Measurements from ENCODE around the gene DNAH9. TPM values are rescaled to one million over a fixed set of nuclear protein-coding genes. Genes with fewer than 3 reads are reported as not detected.

DNAH9 gene
- total and polyA plus RNA-seq, 2 donors (not counting 1 experiment from before 2014, with no cell fraction given): not detected

DNA sequence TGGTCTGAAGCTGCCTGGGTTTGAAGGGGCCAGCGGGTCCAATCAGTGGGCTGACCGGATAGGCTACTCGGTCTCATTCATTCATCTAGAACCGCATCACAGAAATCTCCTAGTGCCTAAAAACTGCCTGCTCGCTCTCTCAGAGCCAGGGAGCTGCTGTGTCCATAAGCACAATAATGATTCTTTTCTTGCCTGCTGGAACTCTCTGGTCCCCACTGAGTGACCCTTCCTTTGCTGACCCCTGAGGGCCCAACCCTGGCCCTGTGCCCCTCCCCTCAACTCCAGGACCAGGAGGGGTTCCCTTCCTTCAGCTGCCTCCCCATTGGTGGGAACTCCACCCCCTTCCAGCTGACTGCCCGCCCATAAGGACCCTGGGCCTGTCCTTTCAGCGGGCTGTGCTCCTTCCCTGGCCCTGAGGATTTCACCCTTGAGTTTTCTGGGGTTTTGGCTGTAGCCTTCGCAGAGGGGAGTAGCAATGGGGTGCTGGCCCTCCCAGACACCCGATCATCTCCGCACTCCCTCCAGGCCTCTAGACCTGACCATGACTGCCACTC, 39.5 kb upstream of the DNAH9 start:
- Histone ChIP-seq H3K36me3 (replicated peaks in 1 of 2; ENCODE audit: control extremely low read depth in 1 of 2, control insufficient read depth in 1 of 2, extremely low read depth in 1 of 2, insufficient read depth in 2 of 2, low read length in 1 of 2) (no peaks in the 10 kb centered on the region), H4K20me1 (ENCODE audit: control insufficient read depth, insufficient read depth, low read length, poor library complexity, severe bottlenecking) (no peaks in the 10 kb centered on the region), H3K4me1 (ENCODE audit: control insufficient read depth in 2 of 2, insufficient read depth in 2 of 2, low read length in 2 of 2) (no peaks in the 10 kb centered on the region), H3K27ac (ENCODE audit: low read length in 2 of 2) (no peak overlapping the region), H3K9me3 (ENCODE audit: control extremely low read depth in 1 of 3, control insufficient read depth in 2 of 3, insufficient read depth in 1 of 3, low read length in 2 of 3) (peaks cover 0 to 44% (median 0%) of the 10 kb centered on the region in 3 donors), H3K9ac (ENCODE audit: low read length) (no peak overlapping the region), H2AFZ (ENCODE audit: insufficient read depth, low read depth, low read length, poor library complexity, severe bottlenecking) (no peak overlapping the region), H3K27me3 (replicated peaks in 1 of 4; ENCODE audit: control extremely low read depth in 1 of 4, control insufficient read depth in 3 of 4, insufficient read depth in 4 of 4, low read length in 3 of 4) (no peaks in the 10 kb centered on the region), H3K79me2 (ENCODE audit: control insufficient read depth, insufficient read depth, low read length) (no peaks in the 10 kb centered on the region), H3K4me3 (ENCODE audit: control extremely low read depth in 1 of 5, extremely low read depth in 1 of 5, insufficient read depth in 1 of 5, low read depth in 2 of 5, low read length in 4 of 5) (no peak overlapping the region), H3K4me2 (replicated peaks; ENCODE audit: low read depth, low read length, poor library complexity, severe bottlenecking) (no peak overlapping the region)
- TF ChIP-seq CTCF (IDR thresholded peaks at IDR 0.05) (no peak), EZH2 (IDR thresholded peaks at IDR 0.05; ENCODE audit: borderline replicate concordance, insufficient read depth, low read depth, low read length, poor library complexity, severe bottlenecking) (no peak)
- H3K27ac Mint-ChIP-seq: no peak overlapping the region
- POLR2A ChIA-PET: no interaction called here
- peaks cover 2% of the 10 kb centered on the region for H3K9me3 Mint-ChIP-seq (ENCODE audit: insufficient read depth)
- H3K27me3 Mint-ChIP-seq: no peaks in the 10 kb centered on the region
- H3K4me1 Mint-ChIP-seq: no peaks in the 10 kb centered on the region
- ATAC-seq (ENCODE audit: low read depth): no peak
- CTCF ChIA-PET: no interaction called here
- intact Hi-C loops (cut with micrococcal nuclease): no loop called here
- no peak overlapping the region for H3K4me3 Mint-ChIP-seq
- no peak for DNase-seq
- WGBS (ENCODE audit: insufficient coverage): 91% methylated on average over 9 of the region's 10 CpGs

DNA sequence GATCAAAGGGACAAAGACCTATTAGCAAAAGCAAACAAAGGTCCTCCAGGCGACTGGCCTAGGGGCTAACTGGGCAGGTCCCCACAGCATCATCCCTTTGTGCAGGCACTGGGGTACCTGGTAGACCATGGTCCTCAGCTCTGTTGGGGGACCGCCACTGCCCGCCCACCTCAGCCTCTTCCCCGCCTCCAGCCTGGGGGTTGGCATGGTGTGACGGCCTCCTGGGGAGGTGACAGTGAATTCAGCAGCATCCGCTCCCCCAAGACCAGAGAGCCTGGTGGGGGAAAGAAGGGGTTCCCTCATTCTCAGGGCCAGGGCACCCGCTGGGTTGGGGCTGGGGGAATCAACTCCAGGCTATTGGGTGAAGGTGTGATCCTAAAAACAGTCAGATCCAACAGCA, 38.7 kb upstream of the DNAH9 start:
- intact Hi-C loops (cut with micrococcal nuclease): no loop called here
- no peak overlapping the region for H3K9ac ChIP-seq (ENCODE audit: low read length)
- H3K9me3 Mint-ChIP-seq (ENCODE audit: insufficient read depth): peaks cover 2% of the 10 kb centered on the region
- H3K4me3 ChIP-seq (ENCODE audit: control extremely low read depth in 1 of 5, extremely low read depth in 1 of 5, insufficient read depth in 1 of 5, low read depth in 2 of 5, low read length in 4 of 5): no peak overlapping the region
- TF ChIP-seq EZH2 (IDR thresholded peaks at IDR 0.05; ENCODE audit: borderline replicate concordance, insufficient read depth, low read depth, low read length, poor library complexity, severe bottlenecking): no peak
- TF ChIP-seq CTCF (IDR thresholded peaks at IDR 0.05): no peak
- CTCF ChIA-PET: no interaction called here
- no peak overlapping the region for H3K4me3 Mint-ChIP-seq
- no peaks in the 10 kb centered on the region for H3K4me1 ChIP-seq (ENCODE audit: control insufficient read depth in 2 of 2, insufficient read depth in 2 of 2, low read length in 2 of 2)
- no peaks in the 10 kb centered on the region for H3K4me1 Mint-ChIP-seq
- 78% methylated on average over 6 of the region's 7 CpGs for WGBS (ENCODE audit: insufficient coverage)
- no peaks in the 10 kb centered on the region for H3K79me2 ChIP-seq (ENCODE audit: control insufficient read depth, insufficient read depth, low read length)
- H3K27ac Mint-ChIP-seq: no peak overlapping the region
- H3K27me3 ChIP-seq (replicated peaks in 1 of 4; ENCODE audit: control extremely low read depth in 1 of 4, control insufficient read depth in 3 of 4, insufficient read depth in 4 of 4, low read length in 3 of 4): no peaks in the 10 kb centered on the region
- no peak overlapping the region for H3K4me2 ChIP-seq (replicated peaks; ENCODE audit: low read depth, low read length, poor library complexity, severe bottlenecking)
- peaks cover 0 to 44% (median 0%) of the 10 kb centered on the region in 3 donors for H3K9me3 ChIP-seq (ENCODE audit: control extremely low read depth in 1 of 3, control insufficient read depth in 2 of 3, insufficient read depth in 1 of 3, low read length in 2 of 3)
- DNase-seq: no peak
- no peak overlapping the region for H2AFZ ChIP-seq (ENCODE audit: insufficient read depth, low read depth, low read length, poor library complexity, severe bottlenecking)
- ATAC-seq (ENCODE audit: low read depth): no peak
- POLR2A ChIA-PET: no interaction called here
- no peaks in the 10 kb centered on the region for H4K20me1 ChIP-seq (ENCODE audit: control insufficient read depth, insufficient read depth, low read length, poor library complexity, severe bottlenecking)
- no peak overlapping the region for H3K27ac ChIP-seq (ENCODE audit: low read length in 2 of 2)
- no peaks in the 10 kb centered on the region for H3K27me3 Mint-ChIP-seq
- H3K36me3 ChIP-seq (replicated peaks in 1 of 2; ENCODE audit: control extremely low read depth in 1 of 2, control insufficient read depth in 1 of 2, extremely low read depth in 1 of 2, insufficient read depth in 2 of 2, low read length in 1 of 2): no peaks in the 10 kb centered on the region
